ENCODE results near the gene YIPF2. TPM values are rescaled to one million over a fixed set of nuclear protein-coding genes. Genes with fewer than 3 reads are reported as not detected.

The YIPF2 gene
- total RNA-seq, 1 donor from 2014 or later = 76.1 TPM

DNA sequence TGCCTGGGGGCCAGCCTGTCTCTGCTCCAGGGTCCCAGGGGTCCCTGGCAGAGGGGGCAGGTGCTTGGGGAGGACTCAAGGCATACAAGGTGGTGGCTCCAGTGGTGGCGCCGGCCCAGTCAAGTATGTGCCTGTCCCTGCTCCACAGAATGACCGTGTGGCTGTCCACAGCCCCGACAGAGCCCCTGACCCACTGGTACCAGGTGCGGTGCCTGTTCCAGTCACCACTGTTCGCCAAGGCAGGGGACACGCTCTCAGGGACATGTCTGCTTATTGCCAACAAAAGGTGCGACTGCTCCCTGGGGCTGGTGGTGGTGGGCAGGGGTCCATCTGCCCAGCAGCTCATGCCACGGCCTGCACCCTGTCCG, 8.2 kb downstream of the YIPF2 start:
- no peak overlapping the region for H3K4me3 Mint-ChIP-seq (ENCODE audit: unreplicated experiment)
- H3K36me3 Mint-ChIP-seq (ENCODE audit: low read depth) = peaks cover 8% of the 10 kb centered on the region
- H3K27me3 Mint-ChIP-seq (ENCODE audit: low read depth) = no peaks in the 10 kb centered on the region
- no peaks in the 10 kb centered on the region for H3K9me3 Mint-ChIP-seq (ENCODE audit: low read depth)
- no peak for DNase-seq (ENCODE audit: low spot score)
- peaks cover 3% of the 10 kb centered on the region for H3K4me1 Mint-ChIP-seq (ENCODE audit: low read depth)
- peak overlapping the region; percentile 27 for H3K27ac Mint-ChIP-seq (ENCODE audit: unreplicated experiment)
- TF ChIP-seq, protein P1, sequence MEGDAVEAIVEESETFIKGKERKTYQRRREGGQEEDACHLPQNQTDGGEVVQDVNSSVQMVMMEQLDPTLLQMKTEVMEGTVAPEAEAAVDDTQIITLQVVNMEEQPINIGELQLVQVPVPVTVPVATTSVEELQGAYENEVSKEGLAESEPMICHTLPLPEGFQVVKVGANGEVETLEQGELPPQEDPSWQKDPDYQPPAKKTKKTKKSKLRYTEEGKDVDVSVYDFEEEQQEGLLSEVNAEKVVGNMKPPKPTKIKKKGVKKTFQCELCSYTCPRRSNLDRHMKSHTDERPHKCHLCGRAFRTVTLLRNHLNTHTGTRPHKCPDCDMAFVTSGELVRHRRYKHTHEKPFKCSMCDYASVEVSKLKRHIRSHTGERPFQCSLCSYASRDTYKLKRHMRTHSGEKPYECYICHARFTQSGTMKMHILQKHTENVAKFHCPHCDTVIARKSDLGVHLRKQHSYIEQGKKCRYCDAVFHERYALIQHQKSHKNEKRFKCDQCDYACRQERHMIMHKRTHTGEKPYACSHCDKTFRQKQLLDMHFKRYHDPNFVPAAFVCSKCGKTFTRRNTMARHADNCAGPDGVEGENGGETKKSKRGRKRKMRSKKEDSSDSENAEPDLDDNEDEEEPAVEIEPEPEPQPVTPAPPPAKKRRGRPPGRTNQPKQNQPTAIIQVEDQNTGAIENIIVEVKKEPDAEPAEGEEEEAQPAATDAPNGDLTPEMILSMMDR (IDR thresholded peaks at IDR 0.05) = no peak

DNA sequence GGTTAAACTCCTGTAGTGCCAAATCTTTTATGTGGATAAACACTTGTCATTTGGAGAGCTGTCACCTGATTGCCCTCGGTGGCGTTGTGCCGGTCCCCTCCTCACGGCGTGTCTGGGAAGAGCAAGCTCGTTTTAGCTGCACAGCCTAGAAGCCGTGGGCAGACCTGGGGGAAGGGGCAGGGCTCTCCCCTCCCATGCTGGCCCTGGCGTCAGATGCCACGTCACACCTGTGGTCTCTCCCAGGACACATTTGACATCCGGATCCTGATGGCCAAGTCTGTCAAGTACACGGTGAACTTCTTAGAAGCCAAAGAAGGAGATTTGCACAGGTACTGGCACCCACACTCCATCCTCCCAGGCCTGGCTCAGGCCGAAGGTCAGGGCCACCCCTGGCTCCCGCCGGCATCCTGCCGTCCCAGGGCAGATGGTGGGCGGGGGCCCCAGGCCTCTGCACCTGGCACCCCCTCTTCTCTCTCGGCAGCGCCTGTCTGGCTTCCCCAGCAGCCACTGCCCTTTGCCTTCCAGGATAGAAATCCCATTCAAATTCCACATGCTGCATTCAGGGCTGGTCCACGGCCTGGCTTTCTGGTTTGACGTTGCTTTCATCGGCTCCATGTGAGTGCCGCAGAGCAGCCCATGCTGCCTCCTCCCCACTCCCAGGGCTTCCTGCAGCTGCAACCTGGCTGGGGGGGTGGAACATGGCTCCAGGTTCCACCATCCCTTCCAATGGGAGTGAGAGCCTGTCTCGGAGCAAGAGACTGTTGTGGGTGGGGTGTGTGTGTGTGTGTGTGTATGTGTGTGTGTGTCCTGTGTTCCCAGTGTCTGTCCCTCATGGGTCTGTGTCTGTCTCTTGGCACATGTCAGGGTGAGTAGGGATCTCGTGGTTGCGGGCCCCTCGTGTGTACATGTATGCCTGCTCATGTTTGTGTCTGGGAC, 8.8 kb downstream of the YIPF2 start:
- Mint-ChIP-seq H3K36me3 (ENCODE audit: low read depth) (peaks cover 6% of the 10 kb centered on the region), H3K27me3 (ENCODE audit: low read depth) (no peaks in the 10 kb centered on the region), H3K4me1 (ENCODE audit: low read depth) (peaks cover 6% of the 10 kb centered on the region), H3K27ac (ENCODE audit: unreplicated experiment) (peak overlapping the region; percentile 27), H3K4me3 (ENCODE audit: unreplicated experiment) (no peak overlapping the region), H3K9me3 (ENCODE audit: low read depth) (no peaks in the 10 kb centered on the region)
- TF ChIP-seq, protein P1 (IDR thresholded peaks at IDR 0.05) = no peak
- no peak for DNase-seq (ENCODE audit: low spot score)

DNA sequence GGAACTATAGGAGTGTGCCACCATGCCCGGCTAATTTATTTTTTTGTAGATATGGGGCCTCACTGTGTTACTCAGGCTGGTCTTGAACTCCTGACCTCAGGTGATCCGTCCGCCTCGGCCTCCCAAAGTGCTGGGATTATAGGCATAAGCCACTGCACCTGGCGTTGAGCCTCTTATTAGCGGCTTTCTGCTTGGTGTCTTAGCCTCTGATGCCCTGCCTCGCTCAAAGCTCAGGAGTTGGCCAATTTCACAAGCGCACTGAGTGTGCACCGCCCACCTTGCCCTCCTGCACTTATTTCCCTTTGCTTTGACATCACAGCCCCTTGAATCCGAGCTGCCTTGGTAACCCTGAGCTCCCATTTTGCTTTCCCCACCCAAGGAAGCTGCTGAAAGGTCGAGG, 10.1 kb downstream of the YIPF2 start:
- Mint-ChIP-seq H3K27ac (ENCODE audit: unreplicated experiment) (no peak overlapping the region), H3K4me1 (ENCODE audit: low read depth) (peaks cover 6% of the 10 kb centered on the region), H3K9me3 (ENCODE audit: low read depth) (no peaks in the 10 kb centered on the region), H3K36me3 (ENCODE audit: low read depth) (peaks cover 8% of the 10 kb centered on the region), H3K4me3 (ENCODE audit: unreplicated experiment) (no peak overlapping the region), H3K27me3 (ENCODE audit: low read depth) (no peaks in the 10 kb centered on the region)
- no peak for DNase-seq (ENCODE audit: low spot score)
- TF ChIP-seq, protein P1 (IDR thresholded peaks at IDR 0.05) = no peak

DNA sequence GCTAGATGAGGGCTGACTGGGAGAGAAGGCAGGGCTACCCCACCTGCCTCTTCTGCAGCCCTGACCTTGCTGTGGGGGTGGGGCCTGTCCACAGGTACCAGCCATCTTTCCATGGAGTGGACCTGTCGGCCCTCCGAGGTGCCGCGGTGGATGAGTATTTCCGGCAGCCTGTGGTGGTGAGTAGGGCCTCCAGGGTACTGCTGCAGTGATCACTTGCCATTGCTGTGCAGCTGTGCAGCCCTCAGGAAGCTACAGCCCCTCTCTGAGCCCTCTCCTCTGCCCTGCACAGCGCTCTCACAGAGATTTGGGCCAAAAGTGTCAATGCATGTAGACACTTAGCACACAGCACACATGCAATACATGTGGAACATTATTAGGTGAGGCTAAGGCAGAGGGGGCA, 11.8 kb downstream of the YIPF2 start:
- Mint-ChIP-seq H3K4me1 (ENCODE audit: low read depth) (peaks cover 6% of the 10 kb centered on the region), H3K27me3 (ENCODE audit: low read depth) (no peaks in the 10 kb centered on the region), H3K36me3 (ENCODE audit: low read depth) (peaks cover 9% of the 10 kb centered on the region), H3K9me3 (ENCODE audit: low read depth) (no peaks in the 10 kb centered on the region), H3K4me3 (ENCODE audit: unreplicated experiment) (no peak overlapping the region), H3K27ac (ENCODE audit: unreplicated experiment) (no peak overlapping the region)
- TF ChIP-seq, protein P1 (IDR thresholded peaks at IDR 0.05) = no peak
- DNase-seq (ENCODE audit: low spot score) = no peak

DNA sequence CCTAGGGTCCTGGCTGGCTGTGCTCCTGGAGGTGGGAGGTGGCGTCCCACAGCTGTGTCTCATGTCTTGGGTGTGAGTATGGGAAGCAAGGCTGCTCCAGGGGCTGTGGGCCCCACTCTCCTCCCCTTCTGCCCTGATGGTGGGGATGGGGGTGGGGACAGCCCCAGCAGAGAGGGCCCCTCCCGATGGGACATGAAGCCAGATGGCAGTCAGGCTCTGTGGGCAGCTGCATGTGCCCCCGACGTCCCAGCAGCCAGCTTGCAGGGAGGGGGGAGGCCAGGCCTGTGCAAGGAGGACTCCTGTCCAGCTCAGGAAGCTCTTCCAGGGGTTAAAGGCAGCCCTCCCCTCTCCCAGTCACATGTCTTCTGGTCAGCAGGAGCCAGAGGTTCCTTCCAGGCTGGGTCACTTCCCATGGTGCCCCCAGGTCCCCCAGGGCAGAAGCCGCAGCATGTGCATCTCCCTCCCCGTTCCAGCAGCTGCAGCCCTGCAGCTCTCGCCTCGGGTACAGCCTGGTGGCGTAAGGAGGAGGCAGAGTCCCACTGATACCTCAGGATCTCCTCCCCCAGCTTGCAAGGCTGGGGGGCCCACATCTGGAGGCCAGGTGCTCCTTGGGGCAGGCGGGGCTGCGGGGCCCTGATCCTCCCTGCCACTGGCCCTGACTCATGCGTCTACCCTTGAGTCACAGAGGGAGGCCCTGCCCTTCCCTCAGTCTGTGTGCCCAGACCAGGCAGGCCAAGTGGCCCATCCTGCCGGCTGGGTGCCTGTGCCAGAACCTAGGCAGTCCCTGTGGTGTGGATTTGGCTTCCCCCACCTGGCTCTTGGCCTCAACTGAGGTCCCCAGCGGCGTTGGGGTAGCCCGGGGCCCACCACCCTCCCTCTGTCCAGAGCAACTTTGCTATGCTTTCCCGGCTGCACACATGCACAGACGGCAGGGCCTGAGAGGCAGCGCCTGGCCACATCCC, 13.0 kb downstream of the YIPF2 start:
- no peak for DNase-seq (ENCODE audit: low spot score)
- Mint-ChIP-seq H3K27ac (ENCODE audit: unreplicated experiment) (peak overlapping the region; percentile 36), H3K36me3 (ENCODE audit: low read depth) (peaks cover 6% of the 10 kb centered on the region), H3K9me3 (ENCODE audit: low read depth) (no peaks in the 10 kb centered on the region), H3K4me3 (ENCODE audit: unreplicated experiment) (no peak overlapping the region), H3K4me1 (ENCODE audit: low read depth) (peaks cover 6% of the 10 kb centered on the region), H3K27me3 (ENCODE audit: low read depth) (no peaks in the 10 kb centered on the region)
- TF ChIP-seq, protein P1 (IDR thresholded peaks at IDR 0.05) = peak; percentile 27
